ENCODE data around the gene DNAH14.

DNA sequence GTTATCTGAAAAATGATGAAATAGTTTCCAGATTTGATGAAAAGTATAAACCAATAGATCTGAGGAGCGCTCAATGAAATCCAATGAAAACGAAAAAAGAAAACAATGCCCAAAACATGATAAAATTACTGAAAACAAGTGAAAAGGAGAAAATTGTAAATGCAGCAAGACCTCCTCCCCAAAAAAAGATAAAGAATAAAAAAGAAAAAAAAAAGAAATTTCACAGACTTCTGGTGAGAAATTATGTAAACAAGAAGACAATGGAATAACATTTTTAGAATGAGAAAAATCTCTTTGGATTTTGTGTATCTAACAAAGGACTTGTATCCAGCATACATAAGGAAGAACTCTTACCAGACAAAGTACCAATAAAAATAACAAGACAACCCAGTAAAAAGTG, 134.2 kb downstream of the DNAH14 start:
- no peak for TF ChIP-seq RAD21 (IDR thresholded peaks at IDR 0.05; ENCODE audit: low read depth)
- no peak for TF ChIP-seq CEBPB (IDR thresholded peaks at IDR 0.05)
- no peak for TF ChIP-seq FOXM1 (IDR thresholded peaks at IDR 0.05; ENCODE audit: borderline replicate concordance, low read depth)
- TF ChIP-seq MAX (IDR thresholded peaks at IDR 0.05) = no peak
- TF ChIP-seq CREB1 (IDR thresholded peaks at IDR 0.05; ENCODE audit: low read depth) = no peak
- no peak for TF ChIP-seq REST (IDR thresholded peaks at IDR 0.05; ENCODE audit: low read depth)
- no peak for TF ChIP-seq TAF1 (IDR thresholded peaks at IDR 0.05; ENCODE audit: low read depth)
- TF ChIP-seq ZBTB7A (IDR thresholded peaks at IDR 0.05; ENCODE audit: low read depth) = no peak
- no peak for TF ChIP-seq YY1 (IDR thresholded peaks at IDR 0.05; ENCODE audit: low read depth)
- no peak for TF ChIP-seq EGR1 (IDR thresholded peaks at IDR 0.05)
- no peak for TF ChIP-seq TEAD4 (IDR thresholded peaks at IDR 0.05)
- TF ChIP-seq EP300 (IDR thresholded peaks at IDR 0.05; ENCODE audit: borderline replicate concordance) = no peak

Data from Ishikawa (cell line).